Germinal center (tissue), 1 donor: ENCODE measurements around the gene IQGAP2.

Experiments
- DNase-seq: peaks from one replicate; pipeline ENCODE4 v3.0.0; 2012; ENCODE audit warnings: mixed read lengths, low spot score

IQGAP2 gene

GRCh38 chr5:76747706-76748105 is 344.6 kb downstream of the IQGAP2 start:
- DNase-seq: no peak

- DNase-seq: no peak
These were observed 348.2 kb downstream of the IQGAP2 start for GRCh38 chr5:76751291-76751690.

- no peak for DNase-seq
These were observed 351.6 kb downstream of the IQGAP2 start for GRCh38 chr5:76754668-76755078.

- DNase-seq: no peak
These were observed 352.9 kb downstream of the IQGAP2 start for GRCh38 chr5:76755779-76756637.

- no peak for DNase-seq
These were observed 354.0 kb downstream of the IQGAP2 start for GRCh38 chr5:76757049-76757448.
